Measurements from ENCODE around the gene TRIM75.

DNA sequence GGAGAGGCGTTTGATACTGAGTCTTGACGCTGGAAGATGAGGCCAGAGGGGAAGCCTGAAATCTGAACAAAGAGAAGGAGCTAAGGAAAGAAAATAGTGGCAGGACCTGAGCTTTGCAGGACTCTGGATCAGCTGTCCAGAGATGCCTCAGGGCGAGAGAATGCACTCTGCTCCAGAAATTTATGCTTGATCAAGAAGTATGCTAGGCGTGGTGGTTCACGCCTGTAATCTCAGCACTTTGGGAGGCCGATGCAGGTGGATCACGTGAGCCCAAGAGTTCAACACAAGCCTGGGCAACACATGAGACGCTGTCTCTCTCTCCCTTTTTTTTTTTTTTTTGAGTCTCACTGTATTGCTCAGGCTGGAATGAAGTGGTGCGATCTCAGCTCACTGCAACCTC is 1.9 kb downstream of the TRIM75 start:
- TF ChIP-seq, protein P1, sequence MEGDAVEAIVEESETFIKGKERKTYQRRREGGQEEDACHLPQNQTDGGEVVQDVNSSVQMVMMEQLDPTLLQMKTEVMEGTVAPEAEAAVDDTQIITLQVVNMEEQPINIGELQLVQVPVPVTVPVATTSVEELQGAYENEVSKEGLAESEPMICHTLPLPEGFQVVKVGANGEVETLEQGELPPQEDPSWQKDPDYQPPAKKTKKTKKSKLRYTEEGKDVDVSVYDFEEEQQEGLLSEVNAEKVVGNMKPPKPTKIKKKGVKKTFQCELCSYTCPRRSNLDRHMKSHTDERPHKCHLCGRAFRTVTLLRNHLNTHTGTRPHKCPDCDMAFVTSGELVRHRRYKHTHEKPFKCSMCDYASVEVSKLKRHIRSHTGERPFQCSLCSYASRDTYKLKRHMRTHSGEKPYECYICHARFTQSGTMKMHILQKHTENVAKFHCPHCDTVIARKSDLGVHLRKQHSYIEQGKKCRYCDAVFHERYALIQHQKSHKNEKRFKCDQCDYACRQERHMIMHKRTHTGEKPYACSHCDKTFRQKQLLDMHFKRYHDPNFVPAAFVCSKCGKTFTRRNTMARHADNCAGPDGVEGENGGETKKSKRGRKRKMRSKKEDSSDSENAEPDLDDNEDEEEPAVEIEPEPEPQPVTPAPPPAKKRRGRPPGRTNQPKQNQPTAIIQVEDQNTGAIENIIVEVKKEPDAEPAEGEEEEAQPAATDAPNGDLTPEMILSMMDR (IDR thresholded peaks at IDR 0.05), result no peak
- no peak for TF ChIP-seq POLR2A (IDR thresholded peaks at IDR 0.05)
